Endothelial cell of umbilical vein (primary cell): ENCODE measurements around the gene ITGA8.

ENCODE experiments used
- EZH2 ChIP-seq: IDR thresholded peaks from 2 replicates; pipeline ENCODE4 v1.6.1; 2012; ENCODE audit warnings: borderline replicate concordance, low read depth, mild to moderate bottlenecking, moderate library complexity, low read length, inconsistent platforms; ENCODE audit not compliant: severe bottlenecking
- GATA2 ChIP-seq: IDR thresholded peaks from 2 replicates; pipeline ENCODE4 v1.7.0; 2011; ENCODE audit warnings: low read depth, mild to moderate bottlenecking, moderate library complexity, mixed read lengths, low read length; ENCODE audit not compliant: insufficient read length, insufficient read depth
- JUN ChIP-seq: IDR thresholded peaks from 2 replicates; pipeline ENCODE4 v1.6.1; 2011; ENCODE audit warnings: borderline replicate concordance, low read depth; ENCODE audit not compliant: insufficient read length, insufficient read depth
- POLR2A ChIP-seq: IDR thresholded peaks from 2 replicates; pipeline ENCODE4 v1.6.1; 2012; ENCODE audit warnings: low read depth, mild to moderate bottlenecking, control low read depth, low read length
- POLR2AphosphoS5 ChIP-seq: IDR thresholded peaks from 2 replicates; pipeline ENCODE4 v1.6.1; 2012; ENCODE audit warnings: low read depth, mild to moderate bottlenecking, control low read depth, low read length, moderate library complexity; ENCODE audit not compliant: insufficient read depth
- TF ChIP-seq, protein P1 (sequence below), 2 donors: IDR thresholded peaks; 1 replicate in 1 of 2; 2 replicates in 1 of 2; pipeline ENCODE4 v1.5.1; 2011; ENCODE audit warnings: low read length in 2 of 2, mild to moderate bottlenecking in 2 of 2, moderate library complexity in 2 of 2, control low read depth in 1 of 2, inconsistent platforms in 1 of 2, low read depth in 1 of 2; ENCODE audit not compliant: insufficient read depth in 1 of 2; ENCODE audit errors: extremely low read depth in 1 of 2
- TF ChIP-seq, protein P2 (sequence below): IDR thresholded peaks from 2 replicates; pipeline ENCODE4 v1.6.1; 2011; ENCODE audit not compliant: insufficient read depth, insufficient read length

DNA sequence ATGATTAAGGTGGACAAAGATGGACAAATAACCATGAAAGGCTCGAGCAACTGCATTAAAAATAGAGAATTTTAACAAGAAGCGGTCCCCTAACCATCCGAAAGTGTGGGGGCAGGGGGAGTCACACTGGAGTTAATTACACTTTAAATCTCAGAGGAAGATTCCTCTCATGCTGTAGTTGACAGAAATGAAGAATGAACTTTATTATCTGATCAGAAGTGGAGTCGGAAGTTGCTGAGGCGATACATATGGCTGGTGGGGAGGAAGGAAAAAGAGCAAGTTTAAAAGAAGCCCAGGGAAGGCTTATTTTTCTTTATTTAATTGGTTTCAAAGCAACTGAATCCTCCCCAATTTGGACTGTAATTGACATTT lies 246.3 kb downstream of the ITGA8 start:
- TF ChIP-seq, protein P1, sequence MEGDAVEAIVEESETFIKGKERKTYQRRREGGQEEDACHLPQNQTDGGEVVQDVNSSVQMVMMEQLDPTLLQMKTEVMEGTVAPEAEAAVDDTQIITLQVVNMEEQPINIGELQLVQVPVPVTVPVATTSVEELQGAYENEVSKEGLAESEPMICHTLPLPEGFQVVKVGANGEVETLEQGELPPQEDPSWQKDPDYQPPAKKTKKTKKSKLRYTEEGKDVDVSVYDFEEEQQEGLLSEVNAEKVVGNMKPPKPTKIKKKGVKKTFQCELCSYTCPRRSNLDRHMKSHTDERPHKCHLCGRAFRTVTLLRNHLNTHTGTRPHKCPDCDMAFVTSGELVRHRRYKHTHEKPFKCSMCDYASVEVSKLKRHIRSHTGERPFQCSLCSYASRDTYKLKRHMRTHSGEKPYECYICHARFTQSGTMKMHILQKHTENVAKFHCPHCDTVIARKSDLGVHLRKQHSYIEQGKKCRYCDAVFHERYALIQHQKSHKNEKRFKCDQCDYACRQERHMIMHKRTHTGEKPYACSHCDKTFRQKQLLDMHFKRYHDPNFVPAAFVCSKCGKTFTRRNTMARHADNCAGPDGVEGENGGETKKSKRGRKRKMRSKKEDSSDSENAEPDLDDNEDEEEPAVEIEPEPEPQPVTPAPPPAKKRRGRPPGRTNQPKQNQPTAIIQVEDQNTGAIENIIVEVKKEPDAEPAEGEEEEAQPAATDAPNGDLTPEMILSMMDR (IDR thresholded peaks at IDR 0.05; ENCODE audit: extremely low read depth in 1 of 2, insufficient read depth in 1 of 2, low read depth in 1 of 2, low read length in 2 of 2), result no peak
- TF ChIP-seq GATA2, result no peak
- TF ChIP-seq POLR2AphosphoS5, result no peak
- no peak for TF ChIP-seq POLR2A
- no peak for TF ChIP-seq EZH2
- TF ChIP-seq, protein P2, sequence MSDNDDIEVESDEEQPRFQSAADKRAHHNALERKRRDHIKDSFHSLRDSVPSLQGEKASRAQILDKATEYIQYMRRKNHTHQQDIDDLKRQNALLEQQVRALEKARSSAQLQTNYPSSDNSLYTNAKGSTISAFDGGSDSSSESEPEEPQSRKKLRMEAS, result no peak
- no peak for TF ChIP-seq JUN
